ENCODE measurements around the gene TFF3.

The TFF3 gene

DNA sequence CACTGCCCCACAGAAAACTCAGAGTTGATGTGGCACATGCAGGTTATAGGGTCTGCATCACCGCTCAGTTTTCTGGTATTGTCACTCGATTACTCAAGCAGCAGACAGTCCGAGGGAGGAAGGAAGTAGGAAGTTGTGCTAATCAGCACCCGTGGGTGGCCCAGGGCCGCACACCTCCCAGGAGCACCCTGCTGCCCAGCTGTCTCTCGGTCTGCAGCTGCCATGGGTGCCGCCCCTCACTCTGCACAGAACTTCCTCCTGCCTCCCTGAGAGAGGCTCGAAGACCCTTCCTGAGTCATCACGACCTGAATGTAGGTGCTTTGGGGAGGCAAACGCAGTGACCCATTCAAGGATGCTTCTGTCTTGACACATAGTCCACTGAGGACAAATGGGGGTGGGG is 4.2 kb upstream of the TFF3 start:
- TF ChIP-seq, protein P1, sequence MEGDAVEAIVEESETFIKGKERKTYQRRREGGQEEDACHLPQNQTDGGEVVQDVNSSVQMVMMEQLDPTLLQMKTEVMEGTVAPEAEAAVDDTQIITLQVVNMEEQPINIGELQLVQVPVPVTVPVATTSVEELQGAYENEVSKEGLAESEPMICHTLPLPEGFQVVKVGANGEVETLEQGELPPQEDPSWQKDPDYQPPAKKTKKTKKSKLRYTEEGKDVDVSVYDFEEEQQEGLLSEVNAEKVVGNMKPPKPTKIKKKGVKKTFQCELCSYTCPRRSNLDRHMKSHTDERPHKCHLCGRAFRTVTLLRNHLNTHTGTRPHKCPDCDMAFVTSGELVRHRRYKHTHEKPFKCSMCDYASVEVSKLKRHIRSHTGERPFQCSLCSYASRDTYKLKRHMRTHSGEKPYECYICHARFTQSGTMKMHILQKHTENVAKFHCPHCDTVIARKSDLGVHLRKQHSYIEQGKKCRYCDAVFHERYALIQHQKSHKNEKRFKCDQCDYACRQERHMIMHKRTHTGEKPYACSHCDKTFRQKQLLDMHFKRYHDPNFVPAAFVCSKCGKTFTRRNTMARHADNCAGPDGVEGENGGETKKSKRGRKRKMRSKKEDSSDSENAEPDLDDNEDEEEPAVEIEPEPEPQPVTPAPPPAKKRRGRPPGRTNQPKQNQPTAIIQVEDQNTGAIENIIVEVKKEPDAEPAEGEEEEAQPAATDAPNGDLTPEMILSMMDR (conservative IDR thresholded peaks at IDR 0.05; ENCODE audit: low read depth) = no peak
- ChIA-PET CTCF (no interaction called here), POLR2A (ENCODE audit: low non-redundant PET) (no interaction called here)
- H3K27ac ChIP-seq = no peak overlapping the region
- DNase-seq (ENCODE audit: low spot score) = no peak

DNA sequence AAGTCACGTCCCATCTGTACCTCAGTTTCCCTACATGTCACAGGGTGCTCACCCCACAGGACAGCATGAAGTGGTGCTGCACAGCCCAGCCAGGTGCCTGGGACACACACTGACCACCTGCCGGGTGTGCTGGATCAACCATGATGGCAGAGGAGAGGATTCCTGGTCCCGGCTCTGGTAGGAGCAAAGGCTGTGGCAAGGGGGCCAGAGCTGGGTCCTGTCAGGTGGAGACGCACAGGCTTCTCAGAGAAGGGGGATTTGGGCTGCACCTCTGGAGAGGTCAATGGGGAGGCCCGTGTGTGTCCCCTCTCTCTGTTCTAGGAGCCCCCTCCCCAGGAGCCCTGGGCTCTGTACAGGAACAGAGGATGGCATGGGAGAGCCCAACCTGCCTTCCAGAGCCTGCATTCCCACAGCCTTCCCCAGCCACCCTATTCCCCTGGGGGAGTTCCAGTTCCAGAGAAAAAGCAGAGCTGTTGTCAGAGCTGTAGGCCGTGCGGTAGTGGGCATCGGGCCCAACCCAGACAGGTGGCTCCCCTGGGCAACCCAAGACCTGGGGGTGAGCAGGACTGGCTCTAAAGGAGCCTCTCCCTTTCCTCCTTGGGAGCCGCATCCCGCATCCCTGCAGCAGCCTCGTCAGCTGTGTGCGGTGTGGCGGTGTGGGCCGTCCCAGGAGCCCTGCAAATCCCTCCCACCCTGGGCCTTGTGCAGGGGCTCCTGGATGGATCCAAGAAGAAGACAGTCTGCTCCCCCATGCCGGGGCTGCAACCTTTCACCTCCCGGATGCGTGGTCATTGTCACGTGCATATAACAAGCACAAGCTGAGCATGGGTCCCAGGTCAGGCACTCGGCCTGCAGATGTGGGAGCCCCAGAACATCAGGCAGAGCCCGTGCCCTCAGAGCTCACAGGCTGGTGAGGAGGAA is 2.9 kb upstream of the TFF3 start:
- ChIA-PET CTCF (interaction anchor here (1.0 kb wide), 1 partner anchor 173 kb away, joined by 3 read pairs; no protein-coding TSS in a partner anchor), POLR2A (ENCODE audit: low non-redundant PET) (no interaction called here)
- DNase-seq (ENCODE audit: low spot score) = no peak
- H3K27ac ChIP-seq = no peak overlapping the region
- TF ChIP-seq, protein P1 (conservative IDR thresholded peaks at IDR 0.05; ENCODE audit: low read depth) = no peak

DNA sequence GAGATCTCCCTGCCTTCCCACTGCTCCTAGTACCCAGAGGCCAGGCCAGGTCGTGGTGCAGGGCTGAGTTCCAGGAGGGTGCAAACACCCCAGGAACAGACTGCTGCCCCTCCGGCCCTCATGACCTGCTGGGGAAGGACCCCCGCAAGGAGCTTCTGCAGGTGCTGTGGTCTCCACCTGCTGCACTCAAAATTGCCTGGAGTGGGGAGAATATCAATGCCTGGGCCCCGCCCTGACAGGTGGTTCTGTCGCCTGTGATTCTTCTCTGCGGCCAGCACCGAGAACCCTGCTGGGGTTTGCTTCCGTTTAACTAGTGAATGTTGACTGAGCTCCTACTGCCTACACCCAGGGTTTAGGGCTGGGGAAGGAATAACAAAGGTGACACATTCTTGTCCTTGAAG is 2.1 kb upstream of the TFF3 start:
- ChIA-PET POLR2A (ENCODE audit: low non-redundant PET) (no interaction called here), CTCF (interaction anchor here (1.0 kb wide), 1 partner anchor 172 kb away, joined by 3 read pairs; no protein-coding TSS in a partner anchor)
- no peak overlapping the region for H3K27ac ChIP-seq
- TF ChIP-seq, protein P1 (conservative IDR thresholded peaks at IDR 0.05; ENCODE audit: low read depth) = no peak
- DNase-seq (ENCODE audit: low spot score) = no peak

DNA sequence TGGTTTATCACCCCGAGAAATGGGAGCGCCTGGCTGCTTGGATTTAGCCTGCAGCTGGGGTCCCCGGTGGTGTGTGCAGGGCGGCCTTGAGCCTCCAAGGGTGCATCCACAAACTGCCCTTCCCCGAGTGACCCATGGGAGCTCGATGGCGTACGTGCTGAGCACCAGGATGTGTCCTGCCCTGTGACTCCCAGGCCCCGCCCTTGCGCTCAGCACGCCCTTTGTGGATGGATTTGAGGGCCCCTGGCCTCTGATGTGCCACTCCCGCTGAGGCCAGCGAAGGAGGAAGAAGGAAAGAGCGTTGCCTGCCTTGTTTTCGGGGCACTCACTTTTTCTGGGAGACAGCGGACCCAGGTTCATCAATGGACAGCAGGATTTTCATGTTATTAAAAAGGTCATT is 1.7 kb upstream of the TFF3 start:
- no peak for DNase-seq (ENCODE audit: low spot score)
- TF ChIP-seq, protein P1 (conservative IDR thresholded peaks at IDR 0.05; ENCODE audit: low read depth) = no peak
- POLR2A ChIA-PET (ENCODE audit: low non-redundant PET) = no interaction called here
- CTCF ChIA-PET = no interaction called here
- H3K27ac ChIP-seq = no peak overlapping the region

GRCh38 chr21:42314616-42315295 is 453 bp downstream of the TFF3 start:
- peak overlapping the region; percentile 34 for H3K27ac ChIP-seq
- DNase-seq (ENCODE audit: low spot score) = no peak
- TF ChIP-seq, protein P1 (conservative IDR thresholded peaks at IDR 0.05; ENCODE audit: low read depth) = no peak
- ChIA-PET POLR2A (ENCODE audit: low non-redundant PET) (no interaction called here), CTCF (interaction anchor here (0.6 kb wide), 2 partner anchors 303 to 820 kb away, joined by 3 read pairs; no protein-coding TSS in a partner anchor)

GRCh38 chr21:42313501-42313969 is 1.7 kb downstream of the TFF3 start:
- CTCF ChIA-PET = no interaction called here
- DNase-seq (ENCODE audit: low spot score) = no peak
- POLR2A ChIA-PET (ENCODE audit: low non-redundant PET) = no interaction called here

More at GRCh38 chr21:42313501-42313969, 1.7 kb downstream of the TFF3 start:
- no peak overlapping the region for H3K27ac ChIP-seq
- TF ChIP-seq, protein P1 (conservative IDR thresholded peaks at IDR 0.05; ENCODE audit: low read depth) = no peak
